Measurements from ENCODE around the gene ITGAV.

- no peak for TF ChIP-seq EP300 (IDR thresholded peaks at IDR 0.05; ENCODE audit: borderline replicate concordance)
- TF ChIP-seq TAF1 (IDR thresholded peaks at IDR 0.05; ENCODE audit: low read depth): no peak
- no peak for TF ChIP-seq TCF12 (IDR thresholded peaks at IDR 0.05; ENCODE audit: low read depth)
- no peak for TF ChIP-seq NFIC (IDR thresholded peaks at IDR 0.05)
- no peak for TF ChIP-seq FOXM1 (IDR thresholded peaks at IDR 0.05; ENCODE audit: borderline replicate concordance, low read depth)
- TF ChIP-seq, protein P1, sequence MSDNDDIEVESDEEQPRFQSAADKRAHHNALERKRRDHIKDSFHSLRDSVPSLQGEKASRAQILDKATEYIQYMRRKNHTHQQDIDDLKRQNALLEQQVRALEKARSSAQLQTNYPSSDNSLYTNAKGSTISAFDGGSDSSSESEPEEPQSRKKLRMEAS (IDR thresholded peaks at IDR 0.05): no peak
- TF ChIP-seq CREB1 (IDR thresholded peaks at IDR 0.05; ENCODE audit: low read depth): no peak
- no peak for TF ChIP-seq CEBPB (IDR thresholded peaks at IDR 0.05)
- no peak for TF ChIP-seq TEAD4 (IDR thresholded peaks at IDR 0.05)
- no peak for TF ChIP-seq ZBTB7A (IDR thresholded peaks at IDR 0.05; ENCODE audit: low read depth)
- TF ChIP-seq, protein P2, sequence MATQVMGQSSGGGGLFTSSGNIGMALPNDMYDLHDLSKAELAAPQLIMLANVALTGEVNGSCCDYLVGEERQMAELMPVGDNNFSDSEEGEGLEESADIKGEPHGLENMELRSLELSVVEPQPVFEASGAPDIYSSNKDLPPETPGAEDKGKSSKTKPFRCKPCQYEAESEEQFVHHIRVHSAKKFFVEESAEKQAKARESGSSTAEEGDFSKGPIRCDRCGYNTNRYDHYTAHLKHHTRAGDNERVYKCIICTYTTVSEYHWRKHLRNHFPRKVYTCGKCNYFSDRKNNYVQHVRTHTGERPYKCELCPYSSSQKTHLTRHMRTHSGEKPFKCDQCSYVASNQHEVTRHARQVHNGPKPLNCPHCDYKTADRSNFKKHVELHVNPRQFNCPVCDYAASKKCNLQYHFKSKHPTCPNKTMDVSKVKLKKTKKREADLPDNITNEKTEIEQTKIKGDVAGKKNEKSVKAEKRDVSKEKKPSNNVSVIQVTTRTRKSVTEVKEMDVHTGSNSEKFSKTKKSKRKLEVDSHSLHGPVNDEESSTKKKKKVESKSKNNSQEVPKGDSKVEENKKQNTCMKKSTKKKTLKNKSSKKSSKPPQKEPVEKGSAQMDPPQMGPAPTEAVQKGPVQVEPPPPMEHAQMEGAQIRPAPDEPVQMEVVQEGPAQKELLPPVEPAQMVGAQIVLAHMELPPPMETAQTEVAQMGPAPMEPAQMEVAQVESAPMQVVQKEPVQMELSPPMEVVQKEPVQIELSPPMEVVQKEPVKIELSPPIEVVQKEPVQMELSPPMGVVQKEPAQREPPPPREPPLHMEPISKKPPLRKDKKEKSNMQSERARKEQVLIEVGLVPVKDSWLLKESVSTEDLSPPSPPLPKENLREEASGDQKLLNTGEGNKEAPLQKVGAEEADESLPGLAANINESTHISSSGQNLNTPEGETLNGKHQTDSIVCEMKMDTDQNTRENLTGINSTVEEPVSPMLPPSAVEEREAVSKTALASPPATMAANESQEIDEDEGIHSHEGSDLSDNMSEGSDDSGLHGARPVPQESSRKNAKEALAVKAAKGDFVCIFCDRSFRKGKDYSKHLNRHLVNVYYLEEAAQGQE (IDR thresholded peaks at IDR 0.05; ENCODE audit: low read depth): no peak
- no peak for TF ChIP-seq RAD21 (IDR thresholded peaks at IDR 0.05; ENCODE audit: low read depth)
- TF ChIP-seq, protein P3, sequence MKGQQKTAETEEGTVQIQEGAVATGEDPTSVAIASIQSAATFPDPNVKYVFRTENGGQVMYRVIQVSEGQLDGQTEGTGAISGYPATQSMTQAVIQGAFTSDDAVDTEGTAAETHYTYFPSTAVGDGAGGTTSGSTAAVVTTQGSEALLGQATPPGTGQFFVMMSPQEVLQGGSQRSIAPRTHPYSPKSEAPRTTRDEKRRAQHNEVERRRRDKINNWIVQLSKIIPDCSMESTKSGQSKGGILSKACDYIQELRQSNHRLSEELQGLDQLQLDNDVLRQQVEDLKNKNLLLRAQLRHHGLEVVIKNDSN (IDR thresholded peaks at IDR 0.05): no peak
- TF ChIP-seq EGR1 (IDR thresholded peaks at IDR 0.05): no peak
Observed at GRCh38 chr2:186624276-186624675, 34.4 kb downstream of the ITGAV start.

Measured in Ishikawa (cell line).